OCI-LY3 (cell line): ENCODE measurements around the gene FRMPD2.

Experiments
- CTCF ChIP-seq: fragments of 200-600, 300-600 bp; sonication (generic); IDR thresholded peaks from 2 replicates; pipeline ENCODE4 v1.5.1; 2014; ENCODE audit warnings: antibody characterized with exemption, low read length, low read depth
- EZH2phosphoT487 ChIP-seq: fragments of 200-600 bp; shearing (Covaris generic); IDR thresholded peaks from 2 replicates; pipeline ENCODE4 v1.6.1; 2018; ENCODE audit warnings: antibody characterized with exemption, mixed run types, low read depth

GRCh38 chr10:48251525-48252353 lies 22.8 kb downstream of the FRMPD2 start:
- TF ChIP-seq CTCF (no peak), EZH2phosphoT487 (no peak)
